ENCODE results near the gene ZBTB7A. TPM values are rescaled to one million over a fixed set of nuclear protein-coding genes. Genes with fewer than 3 reads are reported as not detected.

The ZBTB7A gene
- total RNA-seq, 1 donor from 2014 or later = 15.7 TPM

- no peaks in the 10 kb centered on the region for H3K4me1 Mint-ChIP-seq
- TF ChIP-seq CTCF (conservative IDR thresholded peaks at IDR 0.05) = no peak
- no peaks in the 10 kb centered on the region for H3K9me3 Mint-ChIP-seq
- DNase-seq (ENCODE audit: low read depth, low spot score) = no peak
- H3K27ac Mint-ChIP-seq (ENCODE audit: unreplicated experiment) = no peak overlapping the region
- H3K36me3 Mint-ChIP-seq (ENCODE audit: low read depth) = no peaks in the 10 kb centered on the region
- H3K27me3 Mint-ChIP-seq (ENCODE audit: low read depth) = no peaks in the 10 kb centered on the region
- no peak overlapping the region for H3K4me3 Mint-ChIP-seq
These were observed 19.7 kb upstream of the ZBTB7A start for GRCh38 chr19:4086411-4086867.

GRCh38 chr19:4084547-4084877 lies 17.8 kb upstream of the ZBTB7A start:
- peak overlapping the region; percentile 47 for H3K4me3 Mint-ChIP-seq

GRCh38 chr19:4083677-4084546 lies 17.2 kb upstream of the ZBTB7A start:
- Mint-ChIP-seq H3K27me3 (ENCODE audit: low read depth) (no peaks in the 10 kb centered on the region), H3K36me3 (ENCODE audit: low read depth) (no peaks in the 10 kb centered on the region), H3K4me1 (no peaks in the 10 kb centered on the region), H3K4me3 (peak overlapping the region; percentile 47), H3K27ac (ENCODE audit: unreplicated experiment) (no peak overlapping the region), H3K9me3 (no peaks in the 10 kb centered on the region)
- no peak for TF ChIP-seq CTCF (conservative IDR thresholded peaks at IDR 0.05)
- no peak for DNase-seq (ENCODE audit: low read depth, low spot score)

More at GRCh38 chr19:4084547-4084877, 17.8 kb upstream of the ZBTB7A start:
- no peaks in the 10 kb centered on the region for H3K9me3 Mint-ChIP-seq
- H3K27me3 Mint-ChIP-seq (ENCODE audit: low read depth) = no peaks in the 10 kb centered on the region
- H3K36me3 Mint-ChIP-seq (ENCODE audit: low read depth) = no peaks in the 10 kb centered on the region
- no peaks in the 10 kb centered on the region for H3K4me1 Mint-ChIP-seq
- no peak overlapping the region for H3K27ac Mint-ChIP-seq (ENCODE audit: unreplicated experiment)
- no peak for TF ChIP-seq CTCF (conservative IDR thresholded peaks at IDR 0.05)
- DNase-seq (ENCODE audit: low read depth, low spot score) = no peak

GRCh38 chr19:4082172-4082571 lies 15.5 kb upstream of the ZBTB7A start:
- no peak overlapping the region for H3K27ac Mint-ChIP-seq (ENCODE audit: unreplicated experiment)
- H3K9me3 Mint-ChIP-seq = no peaks in the 10 kb centered on the region
- H3K4me3 Mint-ChIP-seq = no peak overlapping the region
- DNase-seq (ENCODE audit: low read depth, low spot score) = no peak
- no peaks in the 10 kb centered on the region for H3K4me1 Mint-ChIP-seq
- H3K27me3 Mint-ChIP-seq (ENCODE audit: low read depth) = no peaks in the 10 kb centered on the region
- no peak for TF ChIP-seq CTCF (conservative IDR thresholded peaks at IDR 0.05)
- H3K36me3 Mint-ChIP-seq (ENCODE audit: low read depth) = no peaks in the 10 kb centered on the region

GRCh38 chr19:4081441-4082129 lies 14.9 kb upstream of the ZBTB7A start:
- peaks cover 2% of the 10 kb centered on the region for H3K27me3 Mint-ChIP-seq (ENCODE audit: low read depth)
- H3K4me1 Mint-ChIP-seq = no peaks in the 10 kb centered on the region
- no peak for TF ChIP-seq CTCF (conservative IDR thresholded peaks at IDR 0.05)
- no peak overlapping the region for H3K4me3 Mint-ChIP-seq
- no peak for DNase-seq (ENCODE audit: low read depth, low spot score)
- no peak overlapping the region for H3K27ac Mint-ChIP-seq (ENCODE audit: unreplicated experiment)
- H3K36me3 Mint-ChIP-seq (ENCODE audit: low read depth) = no peaks in the 10 kb centered on the region
- no peaks in the 10 kb centered on the region for H3K9me3 Mint-ChIP-seq

All from neural crest cell (in vitro differentiated cells).